Dedifferentiated amniotic fluid mesenchymal stem cell (primary cell): Measurements from ENCODE around the gene ATP8A2.
"Not testable (repeated sequence)": the region's sequence is repeated elsewhere in the genome, so short reads cannot be mapped to it uniquely, and the experiment has no call there.

Experiments
- DNase-seq: peaks from one replicate; pipeline ENCODE4 v3.0.0-alpha.2; 2016; ENCODE audit errors: extremely low spot score

ATP8A2 gene

DNA sequence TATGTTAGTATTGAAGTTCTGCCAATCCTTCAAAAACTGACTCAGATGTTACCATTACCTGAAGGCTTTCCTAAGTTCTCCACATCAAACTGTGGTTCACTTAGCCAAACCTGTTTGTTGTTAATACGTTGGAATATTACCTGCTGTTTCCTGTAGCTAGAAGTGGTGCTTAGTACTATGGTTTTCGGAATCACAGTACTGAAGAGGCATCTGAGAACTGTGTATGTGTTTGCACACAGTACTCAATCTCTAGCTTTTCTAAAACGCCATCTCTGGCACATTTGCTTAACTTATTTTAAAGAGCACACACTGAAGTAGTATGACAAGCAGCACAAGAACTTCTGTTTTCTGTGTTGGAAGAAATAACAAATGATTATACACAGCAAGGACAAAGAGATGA lies 431.9 kb downstream of the ATP8A2 start:
- no peak for DNase-seq

DNA sequence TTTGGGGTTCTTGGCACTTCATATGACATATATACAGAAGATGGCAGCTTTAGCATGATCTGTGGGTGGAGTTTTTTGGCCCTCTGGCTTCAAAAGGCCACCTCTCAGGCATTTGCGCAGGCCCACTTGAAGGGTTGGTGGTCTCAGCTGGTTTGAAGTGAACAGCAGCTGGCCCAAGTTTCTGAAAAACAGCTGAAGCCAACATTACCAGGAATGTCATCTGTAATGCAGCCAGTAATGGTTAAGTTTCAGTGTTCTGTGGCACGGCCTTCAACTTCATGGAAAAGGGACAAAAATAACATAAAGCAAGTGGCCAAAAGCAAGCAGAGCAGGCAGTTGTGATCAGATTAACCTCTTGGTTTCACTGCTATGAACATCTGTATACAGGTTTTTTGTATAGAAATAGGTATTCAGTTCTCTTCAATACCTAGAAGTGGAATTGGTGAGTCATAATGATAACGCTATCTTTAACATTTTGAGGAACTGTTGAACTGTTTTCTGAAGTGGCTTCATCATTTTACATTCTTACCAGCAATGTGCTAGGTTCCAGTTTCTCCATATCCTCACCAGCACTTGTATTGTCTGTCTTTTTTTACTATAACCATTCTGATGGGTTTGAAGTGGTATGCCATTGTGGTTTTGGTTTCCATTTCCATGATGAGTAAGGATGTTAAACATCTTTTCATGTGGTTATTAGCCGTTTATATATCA lies 434.6 kb downstream of the ATP8A2 start:
- no peak for DNase-seq

DNA sequence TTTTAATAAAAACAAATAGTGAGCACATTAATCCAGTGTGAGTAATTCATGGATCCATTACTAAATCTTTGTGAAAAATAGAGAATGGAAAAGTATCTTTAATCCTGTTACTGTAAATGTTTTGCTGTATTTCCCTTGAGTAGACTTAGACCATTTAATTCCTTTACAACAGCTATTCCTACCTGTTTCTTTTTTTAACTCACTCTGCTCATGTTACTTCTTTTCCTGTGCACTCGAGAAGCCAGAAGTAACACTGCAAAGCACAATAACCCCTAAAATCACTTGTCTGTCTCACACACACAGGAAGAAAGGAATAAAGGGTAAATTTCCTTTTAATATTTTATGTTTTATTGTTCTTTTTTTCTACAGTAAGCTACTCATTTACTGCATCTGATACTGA lies 435.8 kb downstream of the ATP8A2 start:
- no peak for DNase-seq

DNA sequence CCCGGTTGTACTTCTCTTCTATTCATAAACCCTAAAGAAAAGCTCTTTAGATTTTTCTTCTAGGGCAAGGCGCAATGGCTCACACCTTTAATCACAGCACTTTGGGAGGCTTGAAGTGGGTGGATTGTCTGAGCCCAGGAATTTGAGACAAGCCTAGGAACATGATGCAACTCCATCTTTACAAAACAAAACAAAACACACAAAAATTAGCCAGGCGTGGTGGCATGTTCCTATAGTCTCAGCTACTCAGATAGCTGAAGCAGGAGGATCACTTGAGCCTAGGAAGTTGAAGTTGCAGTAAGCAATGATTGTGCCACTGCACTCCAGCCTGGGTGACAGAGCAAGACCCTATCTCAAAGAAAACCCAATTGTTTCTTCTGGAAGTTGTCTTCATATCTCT lies 439.7 kb downstream of the ATP8A2 start:
- no peak for DNase-seq

DNA sequence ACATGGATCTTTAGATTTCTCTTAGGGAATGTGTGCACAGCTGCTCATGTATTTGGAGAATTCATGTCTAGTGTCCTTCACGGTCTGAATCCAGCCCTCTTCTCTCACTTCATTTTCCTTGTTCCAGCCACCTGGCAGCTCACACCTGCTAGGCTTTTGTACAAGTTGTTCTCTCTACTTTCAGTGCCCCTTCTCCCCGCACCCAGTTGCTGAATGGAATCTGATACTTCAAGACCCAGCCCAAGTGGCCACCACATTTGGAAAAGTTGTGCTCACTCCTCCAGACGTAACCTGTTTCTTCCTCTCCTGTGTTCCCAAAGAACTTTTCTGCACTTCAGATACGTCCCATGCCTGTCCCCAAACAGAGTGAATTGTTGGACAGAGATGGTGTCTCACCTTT lies 444.5 kb downstream of the ATP8A2 start:
- DNase-seq, result no peak

DNA sequence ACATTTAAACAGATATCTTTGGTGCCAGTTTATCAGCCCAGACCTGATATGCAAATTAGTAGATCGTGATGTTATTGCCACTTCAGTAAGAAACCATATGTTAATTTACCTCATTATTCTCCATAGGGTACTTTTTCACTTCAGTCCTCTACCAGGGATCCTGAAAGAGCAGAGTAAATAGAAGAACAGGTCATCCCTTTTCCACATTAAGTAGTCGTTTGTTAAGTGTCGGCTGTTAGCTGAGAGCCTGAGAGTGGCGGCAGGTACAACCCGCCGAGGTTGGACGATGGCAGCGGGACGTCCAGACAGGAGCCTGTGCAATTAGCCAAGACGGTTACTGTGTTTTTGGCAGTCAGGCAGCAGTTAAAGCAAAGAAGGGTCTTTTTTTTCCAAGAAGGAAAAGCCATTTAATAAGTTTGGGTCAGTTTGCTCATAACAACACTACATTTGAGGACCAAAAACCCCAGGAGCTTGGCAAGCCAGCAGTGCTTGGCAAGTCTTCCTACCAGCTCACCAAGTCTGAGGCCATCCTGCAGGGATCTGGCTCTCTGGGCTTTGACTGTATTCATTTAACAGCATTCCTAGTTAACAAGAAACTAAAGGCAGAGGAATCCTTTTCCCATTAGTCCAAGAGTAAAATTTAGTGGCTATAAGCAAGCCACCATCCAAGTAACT lies 448.2 kb downstream of the ATP8A2 start:
- no peak for DNase-seq

GRCh38 chr13:25821776-25822175 lies 450.0 kb downstream of the ATP8A2 start:
- no peak for DNase-seq

DNA sequence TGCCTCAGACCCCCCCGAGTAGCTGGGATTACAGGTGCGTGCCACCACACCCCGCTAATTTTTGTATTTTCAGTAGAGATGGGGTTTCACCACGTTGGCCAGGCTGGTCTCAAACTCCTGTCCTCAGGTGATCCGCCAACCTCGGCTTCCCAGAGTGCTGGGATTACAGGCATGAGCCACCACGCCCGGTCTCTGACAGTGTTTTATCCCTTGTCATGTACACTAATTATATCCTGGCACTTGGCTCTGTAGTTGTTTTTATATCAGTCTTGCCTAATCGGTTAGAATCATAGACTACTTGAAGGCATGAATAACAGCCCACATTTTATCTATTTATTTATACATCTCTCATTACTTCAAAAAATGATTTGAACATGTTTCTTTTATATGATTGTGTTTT lies 455.4 kb downstream of the ATP8A2 start:
- DNase-seq, result not testable (repeated sequence)

DNA sequence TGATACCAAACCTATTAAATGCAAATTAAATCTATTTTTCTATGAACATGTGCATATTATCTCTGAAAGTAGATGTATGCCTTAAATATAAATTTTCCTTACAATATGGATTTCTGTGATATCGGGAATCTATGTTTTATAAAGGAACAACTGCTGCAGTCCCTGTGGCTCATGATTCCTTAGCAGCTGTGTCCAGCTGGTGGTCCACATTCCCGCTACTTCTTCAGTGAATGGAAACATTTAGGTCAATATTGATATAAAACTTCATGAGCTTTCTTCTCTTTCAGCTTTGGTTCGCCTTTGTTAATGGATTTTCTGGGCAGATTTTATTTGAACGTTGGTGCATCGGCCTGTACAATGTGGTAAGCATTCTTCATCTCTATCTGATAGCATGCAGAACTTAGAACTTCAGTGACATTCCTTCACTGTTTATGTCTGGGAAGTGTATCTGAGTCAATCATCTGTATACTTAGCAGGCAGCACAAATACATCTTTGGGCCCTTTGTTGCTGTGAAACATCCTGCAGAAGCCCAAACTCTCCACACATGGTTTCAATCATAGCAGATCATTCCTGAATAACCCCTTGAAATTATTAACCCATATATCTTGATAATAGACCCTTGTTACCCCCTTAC lies 456.2 kb downstream of the ATP8A2 start:
- DNase-seq, result no peak

DNA sequence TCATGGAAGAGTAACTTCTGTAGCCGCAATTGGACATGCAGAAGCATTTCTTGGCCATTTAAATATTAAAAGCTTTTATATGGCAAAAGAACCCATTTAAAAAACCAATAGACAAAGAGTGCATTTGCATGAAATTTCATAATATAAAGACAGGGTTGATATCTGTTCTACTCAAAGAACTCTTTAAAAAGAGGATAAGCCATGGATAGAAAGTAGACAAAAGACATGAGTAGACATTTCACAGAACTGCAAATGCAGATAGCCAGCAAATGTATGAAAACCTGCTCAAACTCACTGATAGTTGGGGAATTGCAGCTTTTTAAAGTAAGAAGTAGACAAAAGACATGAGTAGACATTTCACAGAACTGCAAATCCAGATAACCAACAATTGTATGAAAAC lies 462.0 kb downstream of the ATP8A2 start:
- no peak for DNase-seq

- DNase-seq, result no peak
These were observed 465.0 kb downstream of the ATP8A2 start for GRCh38 chr13:25836574-25837336.

DNA sequence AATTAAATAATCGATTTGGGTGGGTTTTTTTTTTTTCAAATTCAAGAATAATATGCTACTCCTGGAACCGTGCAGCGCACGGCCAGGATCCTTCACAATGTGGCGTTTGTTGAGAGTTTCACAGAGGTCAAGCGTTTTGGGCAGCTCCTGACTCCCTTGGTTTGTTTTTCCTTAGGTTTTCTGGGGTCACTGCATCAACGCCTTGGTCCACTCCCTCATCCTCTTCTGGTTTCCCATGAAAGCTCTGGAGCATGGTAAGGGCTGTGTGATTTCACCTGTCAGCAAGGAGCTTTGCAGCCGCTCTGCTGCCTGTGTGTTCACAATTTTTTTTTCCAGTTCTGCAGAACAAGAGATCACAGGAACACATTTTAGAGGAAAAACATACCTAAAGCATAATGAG lies 467.6 kb downstream of the ATP8A2 start:
- no peak for DNase-seq

DNA sequence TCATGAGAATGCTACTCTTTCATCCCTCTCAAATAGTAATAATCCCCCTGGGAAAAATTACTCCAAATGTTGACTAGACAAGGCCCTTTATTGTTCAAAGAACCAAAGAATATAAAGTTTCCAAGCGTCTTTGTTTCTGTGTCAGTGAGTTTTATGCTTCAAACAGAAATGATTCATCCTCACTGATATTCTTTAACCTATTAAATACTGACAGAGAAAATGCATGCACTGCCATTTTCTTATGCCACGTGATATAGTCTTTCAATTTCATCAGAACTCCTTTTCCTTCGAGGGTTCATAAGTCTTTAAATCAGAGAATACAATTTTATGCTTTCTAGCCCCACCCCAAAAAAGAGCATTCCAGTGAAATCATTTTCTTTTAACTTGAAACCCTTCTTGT lies 468.5 kb downstream of the ATP8A2 start:
- DNase-seq, result peak; percentile 16

DNA sequence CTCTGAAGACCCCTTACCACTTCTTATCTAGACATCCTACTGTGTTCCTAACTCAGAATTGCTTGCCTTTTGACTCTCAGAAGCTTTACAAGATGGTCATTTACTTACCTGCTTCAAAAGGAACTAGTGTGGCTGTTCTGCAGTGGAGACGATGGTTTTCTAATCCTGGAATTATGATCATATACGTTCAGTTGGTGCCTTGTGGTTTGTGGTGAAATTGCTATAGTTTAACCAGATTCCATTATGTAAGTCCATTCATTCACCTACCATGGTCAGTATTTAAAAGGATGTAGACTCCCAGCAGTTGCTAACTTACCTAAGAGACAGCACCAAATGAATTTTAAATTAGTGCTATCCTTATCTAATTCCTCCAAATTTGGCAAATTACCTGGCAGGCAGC lies 469.2 kb downstream of the ATP8A2 start:
- DNase-seq, result no peak

- DNase-seq, result no peak
These were observed 471.9 kb downstream of the ATP8A2 start for GRCh38 chr13:25843692-25844091.

- no peak for DNase-seq
These were observed 473.0 kb downstream of the ATP8A2 start for GRCh38 chr13:25844559-25845434.

- DNase-seq, result no peak
These were observed 474.6 kb downstream of the ATP8A2 start for GRCh38 chr13:25846222-25846984.

- DNase-seq, result no peak
These were observed 475.4 kb downstream of the ATP8A2 start for GRCh38 chr13:25847145-25847544.

DNA sequence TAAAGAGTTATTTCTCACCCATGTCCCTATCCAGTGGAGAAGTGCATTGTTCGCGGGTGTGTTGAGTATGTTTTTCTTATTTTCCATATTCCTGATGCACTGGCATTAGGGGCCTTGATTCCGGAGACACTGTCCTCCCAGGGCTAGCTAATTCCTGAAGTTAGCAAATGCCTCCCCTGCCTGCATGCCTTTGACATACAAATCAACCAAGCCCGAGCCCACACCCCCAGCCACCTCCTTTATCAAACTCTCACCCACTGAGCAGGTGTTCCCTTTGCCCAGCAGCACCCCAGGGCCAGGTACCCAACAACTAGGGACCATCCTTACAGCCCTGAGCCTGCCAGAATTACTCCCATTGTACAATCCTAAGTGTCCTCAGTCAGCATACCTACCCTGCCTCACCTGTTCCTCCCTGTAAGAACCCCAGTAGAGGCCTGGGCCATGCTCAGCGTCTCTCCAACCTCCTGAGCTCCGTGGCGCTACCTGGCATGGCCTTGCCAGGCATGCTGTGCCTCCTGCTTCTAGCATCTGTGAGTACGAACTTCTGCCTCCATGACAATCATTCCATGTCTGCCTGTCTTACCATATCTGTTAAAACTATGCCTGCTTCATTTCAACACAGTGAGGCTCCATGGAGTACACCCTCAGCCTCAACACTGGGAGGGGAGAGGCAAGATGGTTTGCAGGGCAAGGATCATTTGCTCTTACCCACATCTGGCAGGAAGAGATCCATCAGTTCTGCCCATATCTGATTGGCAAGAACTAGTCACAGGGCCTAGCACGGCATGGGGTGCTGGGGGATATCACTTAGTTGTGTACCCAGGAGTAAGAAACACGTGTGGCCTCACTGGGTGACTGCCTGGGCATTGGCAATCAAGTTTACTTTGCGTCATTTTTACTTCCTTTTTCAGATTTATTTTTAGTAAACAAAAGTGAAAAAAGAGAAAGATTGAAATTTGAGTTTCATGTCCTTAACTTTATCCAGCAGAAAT lies 476.2 kb downstream of the ATP8A2 start:
- DNase-seq, result no peak
